Measurements from ENCODE around the gene ST6GALNAC3.

ST6GALNAC3 gene

GRCh38 chr1:76426606-76427005 is 352.1 kb downstream of the ST6GALNAC3 start:
- H3K4me1 ChIP-seq, result peaks cover 0 to 55% (median 3%) of the 10 kb centered on the region in 4 donors
- intact Hi-C loops (cut with DNase I; ENCODE audit: low total_unique reads), result no loop called here
- no peak for DNase-seq
- H3K27ac ChIP-seq, result no peak overlapping the region
- no peaks in the 10 kb centered on the region for H3K9me3 ChIP-seq
- no peaks in the 10 kb centered on the region for H3K36me3 ChIP-seq
- no peaks in the 10 kb centered on the region for H3K27me3 ChIP-seq
- H3K4me3 ChIP-seq, result no peak overlapping the region
- no peak for TF ChIP-seq CTCF (IDR thresholded peaks at IDR 0.05)

- no peaks in the 10 kb centered on the region for H3K9me3 ChIP-seq
- no peak for TF ChIP-seq CTCF (IDR thresholded peaks at IDR 0.05)
Measured at GRCh38 chr1:76428028-76428427, 353.5 kb downstream of the ST6GALNAC3 start.

GRCh38 chr1:76430531-76430930 is 356.0 kb downstream of the ST6GALNAC3 start:
- no peaks in the 10 kb centered on the region for H3K9me3 ChIP-seq
- H3K4me3 ChIP-seq, result no peak overlapping the region
- DNase-seq, result no peak
- no peaks in the 10 kb centered on the region for H3K36me3 ChIP-seq
- peaks cover 0 to 38% (median 0%) of the 10 kb centered on the region in 4 donors for H3K4me1 ChIP-seq
- H3K27me3 ChIP-seq, result no peaks in the 10 kb centered on the region
- TF ChIP-seq CTCF (IDR thresholded peaks at IDR 0.05), result no peak
- H3K27ac ChIP-seq, result peak overlapping the region in 1 of 2 donors; percentile 61
- intact Hi-C loops (cut with DNase I; ENCODE audit: low total_unique reads), result no loop called here

More at GRCh38 chr1:76428028-76428427, 353.5 kb downstream of the ST6GALNAC3 start:
- Histone ChIP-seq H3K27ac (no peak overlapping the region), H3K4me1 (peaks cover 0 to 42% (median 1%) of the 10 kb centered on the region in 4 donors), H3K4me3 (no peak overlapping the region), H3K36me3 (no peaks in the 10 kb centered on the region), H3K27me3 (no peaks in the 10 kb centered on the region)
- DNase-seq, result no peak
- intact Hi-C loops (cut with DNase I; ENCODE audit: low total_unique reads), result no loop called here

- Histone ChIP-seq H3K27me3 (no peaks in the 10 kb centered on the region), H3K36me3 (no peaks in the 10 kb centered on the region), H3K4me3 (no peak overlapping the region), H3K4me1 (peaks cover 0 to 38% (median 0%) of the 10 kb centered on the region in 4 donors), H3K27ac (no peak overlapping the region), H3K9me3 (no peaks in the 10 kb centered on the region)
- TF ChIP-seq CTCF (IDR thresholded peaks at IDR 0.05), result no peak
- no peak for DNase-seq
- intact Hi-C loops (cut with DNase I; ENCODE audit: low total_unique reads), result no loop called here
Measured at GRCh38 chr1:76433526-76433925, 359.0 kb downstream of the ST6GALNAC3 start.

- DNase-seq, result no peak
- H3K27ac ChIP-seq, result no peak overlapping the region
- H3K9me3 ChIP-seq, result peaks cover 0 to under 1% (median 0%) of the 10 kb centered on the region in 3 donors
- TF ChIP-seq CTCF (IDR thresholded peaks at IDR 0.05), result no peak
- H3K4me1 ChIP-seq, result no peaks in the 10 kb centered on the region
- H3K27me3 ChIP-seq, result no peaks in the 10 kb centered on the region
- intact Hi-C loops (cut with DNase I; ENCODE audit: low total_unique reads), result no loop called here
- no peak overlapping the region for H3K4me3 ChIP-seq
- no peaks in the 10 kb centered on the region for H3K36me3 ChIP-seq
Measured at GRCh38 chr1:76443217-76443616, 368.7 kb downstream of the ST6GALNAC3 start.

- Histone ChIP-seq H3K27me3 (no peaks in the 10 kb centered on the region), H3K4me3 (no peak overlapping the region), H3K4me1 (no peaks in the 10 kb centered on the region), H3K36me3 (no peaks in the 10 kb centered on the region), H3K9me3 (peaks cover 0 to 7% (median 0%) of the 10 kb centered on the region in 3 donors), H3K27ac (no peak overlapping the region)
- DNase-seq, result no peak
- intact Hi-C loops (cut with DNase I; ENCODE audit: low total_unique reads), result no loop called here
- no peak for TF ChIP-seq CTCF (IDR thresholded peaks at IDR 0.05)
Measured at GRCh38 chr1:76444773-76445172, 370.2 kb downstream of the ST6GALNAC3 start.

Data from tibial artery (tissue), 4 donors.